Suprapubic skin (tissue), 3 donors: ENCODE measurements around the gene EPS8.

Source experiments
- POLR2AphosphoS5 ChIP-seq, 3 donors: sonication (generic); formaldehyde crosslinking; IDR thresholded peaks; one replicate each; pipeline ENCODE4 v1.6.1; 2017; ENCODE audit warnings: antibody characterized with exemption in 3 of 3
- TF ChIP-seq, protein P1 (sequence below), 2 donors: fragments of 200-600 bp in 1 of 2; fragments of 450-650 bp in 1 of 2; sonication (generic) in 1 of 2; IDR thresholded peaks; one replicate each; pipeline ENCODE4 v1.5.1; 2016 to 2019; ENCODE audit warnings: antibody characterized with exemption in 2 of 2, mild to moderate bottlenecking in 1 of 2, moderate library complexity in 1 of 2

DNA sequence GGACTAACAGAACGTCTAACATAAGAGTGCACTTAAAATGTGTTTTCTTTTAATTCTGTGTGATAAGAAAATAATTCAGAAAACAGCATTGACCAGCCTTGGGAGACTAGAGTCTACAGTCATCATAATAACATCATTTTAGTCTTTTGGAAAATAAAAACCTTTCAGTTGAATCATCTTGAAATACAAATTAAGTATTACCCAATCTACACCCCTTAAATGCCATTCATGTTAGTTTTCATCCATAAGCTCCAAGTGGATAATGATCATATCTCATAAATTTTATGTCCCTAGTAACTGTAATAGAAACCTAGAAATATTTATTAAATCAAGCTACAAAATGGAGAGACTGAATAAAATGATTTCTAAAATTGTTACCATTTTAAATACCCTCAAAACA is 32.4 kb downstream of the EPS8 start:
- no peak for TF ChIP-seq POLR2AphosphoS5 (IDR thresholded peaks at IDR 0.05)
- TF ChIP-seq, protein P1, sequence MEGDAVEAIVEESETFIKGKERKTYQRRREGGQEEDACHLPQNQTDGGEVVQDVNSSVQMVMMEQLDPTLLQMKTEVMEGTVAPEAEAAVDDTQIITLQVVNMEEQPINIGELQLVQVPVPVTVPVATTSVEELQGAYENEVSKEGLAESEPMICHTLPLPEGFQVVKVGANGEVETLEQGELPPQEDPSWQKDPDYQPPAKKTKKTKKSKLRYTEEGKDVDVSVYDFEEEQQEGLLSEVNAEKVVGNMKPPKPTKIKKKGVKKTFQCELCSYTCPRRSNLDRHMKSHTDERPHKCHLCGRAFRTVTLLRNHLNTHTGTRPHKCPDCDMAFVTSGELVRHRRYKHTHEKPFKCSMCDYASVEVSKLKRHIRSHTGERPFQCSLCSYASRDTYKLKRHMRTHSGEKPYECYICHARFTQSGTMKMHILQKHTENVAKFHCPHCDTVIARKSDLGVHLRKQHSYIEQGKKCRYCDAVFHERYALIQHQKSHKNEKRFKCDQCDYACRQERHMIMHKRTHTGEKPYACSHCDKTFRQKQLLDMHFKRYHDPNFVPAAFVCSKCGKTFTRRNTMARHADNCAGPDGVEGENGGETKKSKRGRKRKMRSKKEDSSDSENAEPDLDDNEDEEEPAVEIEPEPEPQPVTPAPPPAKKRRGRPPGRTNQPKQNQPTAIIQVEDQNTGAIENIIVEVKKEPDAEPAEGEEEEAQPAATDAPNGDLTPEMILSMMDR (IDR thresholded peaks at IDR 0.05) = no peak
